HG03108 (cell line): Measurements from ENCODE around the gene PHKG1.
A peak's percentile ranks its signal among the peaks of the same experiment; 100 is the strongest.
"Not testable (repeated sequence)": the region's sequence is repeated elsewhere in the genome, so short reads cannot be mapped to it uniquely, and the experiment has no call there.

ENCODE experiments used
- ATAC-seq: cut with Tn5 transposase; IDR thresholded peaks from one replicate; pipeline ENCODE4 v1.9.1; 2021; ENCODE audit warnings: moderate library complexity; ENCODE audit not compliant: unreplicated experiment

Gene PHKG1

DNA sequence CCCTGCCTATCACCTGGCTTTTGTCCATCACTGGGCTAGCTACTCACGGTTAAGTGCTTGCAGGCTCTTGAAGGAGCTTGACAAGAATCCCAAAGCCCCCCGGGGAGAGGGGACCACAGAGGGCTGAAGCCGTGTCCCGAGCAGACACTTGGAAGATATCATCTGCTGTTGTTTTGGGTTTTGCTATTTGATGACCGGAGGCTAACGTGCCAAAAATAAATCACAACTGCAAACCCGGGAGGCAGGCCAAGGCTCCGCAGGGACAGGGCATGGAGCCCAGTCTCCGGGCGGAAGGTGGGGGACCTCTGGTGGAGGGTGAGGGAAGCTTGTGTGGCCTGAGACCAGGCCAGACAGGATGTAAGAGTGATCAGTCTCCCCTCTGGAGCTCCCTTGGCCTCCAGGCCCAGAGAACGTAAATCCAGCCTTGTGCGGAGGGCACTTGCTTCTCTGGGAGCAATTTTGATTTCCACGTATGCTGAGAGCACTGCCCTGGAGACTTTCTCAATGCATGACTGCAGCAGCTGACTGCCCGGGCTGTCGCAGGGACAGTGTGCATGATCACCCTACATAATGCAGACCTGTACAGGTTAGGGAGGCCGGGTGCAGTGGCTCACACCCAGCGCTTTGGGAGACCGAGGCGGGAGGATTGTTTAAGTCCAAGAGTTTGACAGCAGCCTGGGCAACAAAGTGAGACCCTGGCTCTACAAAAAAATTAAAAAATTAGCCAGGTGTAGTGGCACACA, at the start of gene PHKG1:
TSS of gene PHKG1 (minus strand) at position 164 of the 743 bp plus-strand sequence. CDS start 4,011 bp downstream, outside the sequence.
- ATAC-seq = no peak

DNA sequence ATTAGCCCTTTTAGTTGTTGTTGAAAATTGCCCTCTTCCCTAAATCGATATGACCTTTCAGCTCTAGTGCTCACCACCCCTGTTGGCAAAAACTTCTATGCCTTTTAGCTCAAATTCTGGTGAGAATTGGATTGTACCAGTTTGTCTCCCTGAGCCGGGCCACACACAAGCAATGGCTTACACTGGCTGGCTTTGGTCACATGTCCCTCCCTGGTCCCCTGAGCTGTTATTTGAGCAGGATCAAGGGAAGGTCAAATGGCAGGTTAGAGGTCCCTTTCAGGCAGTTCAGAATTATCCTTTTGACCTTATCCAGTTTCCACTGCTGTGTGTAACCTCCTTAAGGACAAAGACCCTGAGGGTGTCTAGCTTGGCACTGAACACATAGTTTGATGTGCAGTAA, 38.3 kb upstream of the PHKG1 start:
- ATAC-seq = not testable (repeated sequence)

DNA sequence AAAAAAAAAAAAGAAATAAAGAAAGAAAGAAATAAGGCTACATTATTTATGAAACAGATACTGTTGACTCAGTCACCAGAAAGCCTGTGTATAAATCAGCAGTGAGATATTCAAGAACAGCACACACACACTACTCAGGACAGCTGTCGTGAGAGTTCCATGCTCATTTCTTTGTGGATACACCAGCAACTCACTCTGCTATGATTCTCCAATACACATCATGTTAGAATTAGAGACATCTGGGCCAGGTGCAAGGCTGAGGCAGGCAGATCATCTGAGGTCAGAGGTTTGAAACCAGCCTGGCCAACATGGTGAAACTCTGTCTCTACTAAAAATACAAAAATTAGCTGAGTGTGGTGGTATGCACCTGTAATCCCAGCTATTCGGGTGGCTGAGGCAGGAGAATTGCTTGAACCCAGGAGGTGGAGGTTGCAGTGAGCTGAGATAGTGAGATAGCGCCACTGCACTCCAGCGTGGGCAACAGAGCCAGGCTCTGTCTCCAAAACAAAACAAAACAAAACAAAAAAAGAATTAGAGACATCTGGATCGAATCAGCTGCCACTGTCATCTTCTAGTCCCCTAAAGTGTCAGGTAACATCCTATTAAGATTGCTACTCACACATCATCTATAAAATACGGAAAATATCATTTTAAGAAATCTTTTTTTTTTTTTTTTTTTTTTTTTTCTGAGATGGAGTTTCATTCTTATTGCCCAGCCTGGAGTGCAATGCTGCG, 34.7 kb upstream of the PHKG1 start:
- ATAC-seq = no peak

DNA sequence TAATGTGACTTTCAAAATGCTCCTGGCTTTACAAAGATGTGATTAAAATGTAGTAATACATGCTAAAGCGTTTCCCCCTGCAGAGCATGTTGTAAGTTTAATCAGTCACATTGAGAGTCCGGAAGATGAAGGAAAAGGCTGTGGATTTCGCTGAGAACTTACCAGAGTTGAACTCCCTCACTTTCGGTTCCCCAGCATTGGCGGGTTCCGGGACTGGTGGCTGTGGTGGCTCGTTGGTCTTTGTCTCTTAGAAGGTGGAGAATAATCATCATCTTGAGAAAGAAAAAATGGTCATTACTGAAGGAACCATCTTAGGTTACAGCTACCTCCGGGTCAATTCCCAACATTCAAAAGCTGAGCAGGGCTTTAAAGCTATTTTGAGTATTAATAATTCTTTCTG, 33.1 kb upstream of the PHKG1 start:
- ATAC-seq = no peak

DNA sequence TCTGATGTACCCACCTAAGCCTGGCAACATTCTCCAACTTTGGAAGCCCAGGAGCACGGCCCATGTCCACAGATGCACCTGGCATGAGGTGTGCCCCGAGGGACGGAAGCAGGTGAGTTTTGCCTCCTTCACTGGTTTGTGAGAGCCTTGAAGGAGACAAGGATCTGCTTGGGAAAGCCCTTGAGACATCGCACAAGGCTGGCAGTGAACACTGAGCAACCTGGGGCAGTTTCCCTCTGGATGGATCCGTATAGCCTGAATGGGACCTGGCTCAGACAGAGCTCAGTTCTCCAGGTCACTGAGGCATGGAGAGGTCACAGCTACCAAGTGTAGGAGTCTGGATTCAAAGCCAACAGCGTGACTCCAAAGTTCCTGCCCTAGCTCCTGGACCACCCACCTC, 32.2 kb upstream of the PHKG1 start:
- ATAC-seq = no peak

DNA sequence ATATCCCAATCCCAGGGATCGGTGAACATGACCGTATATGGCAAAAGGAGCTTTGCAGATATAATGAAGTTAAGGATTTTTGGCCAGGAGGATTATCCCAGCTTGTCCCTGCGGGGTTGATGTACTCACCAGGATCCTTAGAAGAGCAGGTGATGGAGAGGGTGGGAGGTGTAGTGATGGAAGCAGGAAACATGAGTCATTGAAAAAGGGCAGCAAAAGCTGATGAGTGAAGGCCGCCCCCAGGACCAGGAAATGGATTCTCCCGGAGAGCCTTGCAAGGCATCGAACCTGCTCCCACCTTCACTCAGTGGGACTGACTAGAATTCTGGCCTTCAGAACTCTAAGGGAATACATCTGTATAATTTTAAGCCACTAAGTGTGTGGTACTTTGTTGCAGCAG, 28.7 kb upstream of the PHKG1 start:
- ATAC-seq = no peak

DNA sequence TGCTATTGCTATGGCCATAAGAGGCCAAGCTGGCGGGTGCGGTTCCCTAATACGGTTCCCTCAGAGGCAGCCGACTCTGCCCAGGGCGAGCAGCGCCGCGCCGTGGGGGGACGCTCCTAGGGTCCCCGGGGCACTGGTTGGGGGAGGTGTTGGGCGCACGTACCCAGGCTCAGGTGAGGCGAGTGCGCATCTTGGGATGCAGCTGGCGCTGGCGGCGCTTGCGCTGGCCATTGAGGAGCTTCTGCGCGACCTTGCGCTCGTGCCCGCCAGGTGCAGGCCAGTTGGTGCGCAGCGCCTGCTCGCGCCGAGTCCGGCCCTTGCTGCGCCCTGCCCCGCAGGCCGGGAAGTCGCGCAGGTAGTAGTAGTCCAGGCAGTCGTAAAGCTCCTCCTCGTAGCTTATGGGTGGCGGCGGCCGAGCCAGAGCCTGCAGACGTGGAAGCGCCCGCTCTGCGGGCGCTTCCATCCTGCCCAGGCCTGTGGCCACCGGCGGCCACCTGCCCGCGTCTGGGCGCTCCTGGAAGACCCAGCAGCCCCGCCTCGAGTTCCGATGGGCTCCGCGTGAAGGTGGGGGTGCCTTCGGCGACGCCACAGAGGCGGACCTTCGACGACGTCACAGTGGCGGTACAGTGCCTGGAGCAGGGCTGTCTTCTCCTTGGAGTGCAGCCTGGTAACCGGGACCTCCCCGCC, 23.2 kb upstream of the PHKG1 start, which contains the start of gene NUPR2:
TSS of gene NUPR2 (minus strand) at position 566 of the 687 bp plus-strand sequence. CDS start at position 463, 103 bp downstream.
- no peak for ATAC-seq

DNA sequence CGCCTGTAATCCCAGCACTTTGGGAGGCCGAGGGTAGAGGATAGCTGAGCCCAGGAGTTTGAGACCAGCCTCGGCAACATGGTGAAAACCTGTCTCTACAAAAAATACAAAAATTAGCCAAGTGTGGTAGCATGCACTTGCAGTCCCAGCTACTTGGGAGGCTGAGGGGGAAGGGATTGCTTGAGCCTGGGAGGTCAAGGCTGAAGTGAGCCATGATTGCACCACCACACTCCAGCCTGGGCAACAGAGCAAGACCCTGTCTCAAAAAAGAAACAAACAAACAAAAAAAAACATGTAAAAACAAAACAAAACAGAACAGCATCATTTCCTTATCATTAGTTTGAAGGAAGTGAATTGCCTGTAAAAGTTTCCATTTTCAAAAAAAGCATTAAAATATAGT, 19.5 kb upstream of the PHKG1 start:
- not testable (repeated sequence) for ATAC-seq

DNA sequence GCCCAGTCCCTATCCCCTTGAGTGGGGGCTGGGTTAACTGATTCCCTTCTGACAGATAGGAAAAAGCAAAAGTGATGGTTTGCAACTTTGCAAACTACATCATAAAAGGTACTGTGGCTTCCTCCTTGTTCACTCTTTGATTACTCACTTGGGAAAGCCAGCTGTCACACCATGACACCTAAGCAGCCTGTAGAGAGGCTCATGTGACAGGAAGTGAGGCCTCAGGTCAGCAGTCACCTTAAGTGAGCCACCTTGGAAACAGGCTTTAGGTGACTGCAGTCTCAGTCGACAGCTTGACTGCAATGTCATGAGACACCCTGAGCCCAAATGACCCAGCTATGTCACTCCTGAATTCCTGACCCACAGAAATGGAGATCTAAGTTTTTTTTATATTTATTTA, 17.9 kb upstream of the PHKG1 start:
- ATAC-seq = no peak

DNA sequence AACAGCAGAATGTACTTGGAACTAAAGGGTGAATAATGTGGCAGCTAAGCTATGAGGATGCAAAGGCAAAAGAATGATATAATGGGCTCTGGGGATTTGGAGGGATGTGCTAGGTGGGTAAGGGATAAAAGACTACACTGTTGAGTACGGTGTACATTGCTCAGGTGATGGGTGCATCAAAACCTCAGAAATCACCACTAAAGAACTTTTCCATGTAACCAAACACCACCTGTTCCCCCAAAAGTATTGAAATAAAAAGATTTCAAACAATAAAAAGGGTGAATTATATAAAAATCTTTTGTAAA, 15.2 kb upstream of the PHKG1 start:
- ATAC-seq = no peak

DNA sequence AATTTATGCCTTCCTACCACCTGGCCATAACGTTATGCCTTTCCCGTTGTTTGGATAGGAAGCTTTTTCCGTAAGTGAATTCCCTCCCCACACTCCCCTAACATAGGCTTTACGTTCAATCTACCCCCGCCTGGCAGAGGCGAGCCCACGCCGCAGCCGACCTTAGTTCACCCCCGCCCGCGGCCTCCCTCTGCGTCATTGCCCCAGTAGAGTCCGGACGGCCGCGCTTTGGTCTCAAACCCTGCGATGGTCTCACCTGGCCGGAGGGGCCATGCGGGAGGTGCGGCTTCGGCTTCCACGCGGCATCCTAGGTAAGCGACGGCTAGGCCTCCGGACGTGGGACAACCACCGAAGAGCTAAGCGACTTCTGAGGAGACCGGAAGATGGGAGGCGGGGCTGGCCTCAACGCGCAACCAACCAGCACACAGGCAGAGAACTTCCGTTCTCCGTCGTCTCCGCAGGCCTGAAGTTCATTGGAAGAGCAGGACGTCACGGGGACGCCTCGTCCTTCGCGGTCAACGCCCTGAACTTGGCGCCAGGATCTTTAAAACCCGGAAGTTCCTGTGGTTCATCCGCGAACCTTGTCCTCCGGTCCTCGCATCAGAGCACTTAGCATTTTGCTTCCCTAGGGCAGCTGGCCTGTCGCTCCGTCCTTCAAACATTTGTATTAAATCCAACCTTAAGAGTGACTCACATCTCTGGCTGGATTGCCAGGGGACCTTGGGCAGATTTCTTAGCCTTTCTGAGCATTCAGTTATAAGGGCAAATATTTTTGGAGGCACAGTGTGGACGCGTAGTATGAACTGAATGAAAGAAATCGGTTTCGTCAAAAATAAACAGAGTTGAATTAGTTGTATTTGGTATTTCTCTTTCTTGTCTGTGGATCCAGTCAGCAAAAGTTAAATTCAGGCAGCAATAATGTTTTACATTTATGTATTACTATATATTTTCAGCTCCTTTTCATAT, 13.6 kb upstream of the PHKG1 start, which contains the start of gene CHCHD2:
TSS of gene CHCHD2 (minus strand) at position 369 of the 966 bp plus-strand sequence. CDS start at position 306, 63 bp downstream.
- ATAC-seq = peak; percentile 100

DNA sequence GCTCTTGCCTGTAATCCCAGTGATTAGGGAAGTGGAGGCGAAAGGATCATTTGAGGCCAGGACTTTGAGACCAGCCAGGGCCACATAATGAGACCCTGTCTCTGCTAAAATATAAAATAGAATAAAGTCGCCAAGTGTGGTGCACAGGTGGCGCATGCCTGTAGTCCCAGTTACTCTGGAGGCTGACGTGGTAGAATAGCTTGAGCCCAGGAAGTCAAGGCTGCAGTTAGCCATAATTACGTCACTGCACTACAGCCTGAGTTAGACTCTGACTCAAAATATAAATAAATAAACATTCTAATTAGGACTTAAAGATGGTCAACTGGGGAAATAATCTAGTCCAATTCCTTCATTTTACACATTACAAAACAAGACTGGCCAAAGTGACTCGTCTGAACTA, 12.8 kb upstream of the PHKG1 start:
- ATAC-seq = no peak

DNA sequence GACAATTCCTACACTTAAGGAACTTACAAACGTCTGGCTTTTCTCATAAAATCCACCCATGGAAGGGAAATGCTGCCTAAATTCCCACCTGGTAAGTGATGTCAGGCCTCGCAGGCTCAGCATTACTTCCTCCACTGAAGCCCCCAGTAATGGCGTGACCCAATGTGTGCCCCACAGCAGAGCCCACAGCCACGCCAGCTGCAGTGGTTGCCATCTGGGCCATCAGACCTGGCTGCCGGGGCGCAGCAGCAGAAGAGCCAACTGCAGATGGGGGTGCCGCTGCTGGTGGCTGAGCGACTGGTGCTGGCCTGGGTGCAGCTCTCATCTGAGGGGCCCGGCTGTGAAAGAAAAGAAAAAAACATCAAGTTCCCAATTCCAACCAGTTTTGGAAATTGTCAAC, 11.4 kb upstream of the PHKG1 start:
- not testable (repeated sequence) for ATAC-seq

DNA sequence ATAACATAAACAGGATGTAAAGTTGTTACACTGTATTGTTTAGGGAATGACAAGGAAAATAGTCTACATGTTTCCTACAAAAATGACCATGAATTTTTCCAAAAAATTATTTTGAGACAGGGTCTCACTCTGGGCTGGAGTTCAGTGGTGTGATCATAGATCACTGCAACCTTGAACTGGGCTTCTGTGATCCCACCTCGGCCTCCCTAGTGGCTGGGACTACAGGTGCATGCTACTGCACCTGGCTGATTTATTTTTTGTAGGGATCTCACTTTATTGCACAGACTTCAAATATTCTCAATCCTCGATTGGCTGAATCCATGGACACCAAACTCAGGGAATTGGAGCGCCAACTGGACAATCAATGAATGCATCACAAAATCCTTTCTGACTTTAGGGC, 6.9 kb upstream of the PHKG1 start:
- no peak for ATAC-seq

DNA sequence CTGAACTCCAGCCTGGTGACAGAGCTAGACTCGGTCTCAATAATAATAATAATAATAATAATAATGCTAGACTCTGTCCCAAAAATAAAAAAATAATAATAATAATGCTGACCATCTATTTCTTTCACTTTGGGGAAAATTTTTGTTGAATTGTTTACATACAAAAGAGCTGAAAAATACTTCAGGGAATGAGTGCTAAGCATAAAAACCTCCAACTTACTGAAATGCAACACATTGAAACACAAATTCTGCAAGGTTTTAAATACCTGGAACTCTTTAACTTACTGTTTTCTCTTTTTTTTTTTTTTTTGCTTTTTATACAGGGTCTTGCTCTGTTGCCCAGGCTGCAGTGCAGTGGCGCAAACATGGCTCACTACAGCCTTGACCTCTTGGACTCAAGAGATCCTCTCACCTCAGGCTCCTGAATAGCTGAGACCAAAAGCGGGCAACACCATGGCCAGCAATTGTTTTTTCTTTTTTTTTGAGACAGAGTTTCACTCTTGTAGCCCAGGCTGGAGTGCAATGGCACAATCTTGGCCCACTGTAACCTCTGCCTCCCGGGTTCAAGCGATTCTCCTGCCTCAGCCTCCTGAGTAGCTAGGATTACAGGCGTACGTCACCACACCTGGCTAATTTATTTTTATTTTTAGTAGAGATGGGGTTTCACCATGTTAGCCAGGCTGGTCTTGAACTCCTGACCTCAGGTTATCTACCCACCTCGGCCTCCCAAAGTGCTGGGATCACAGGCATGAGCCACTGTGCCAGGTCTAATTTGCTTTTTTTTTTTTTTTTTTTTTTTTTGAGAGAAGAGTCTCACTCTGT, 5.6 kb upstream of the PHKG1 start:
- not testable (repeated sequence) for ATAC-seq

DNA sequence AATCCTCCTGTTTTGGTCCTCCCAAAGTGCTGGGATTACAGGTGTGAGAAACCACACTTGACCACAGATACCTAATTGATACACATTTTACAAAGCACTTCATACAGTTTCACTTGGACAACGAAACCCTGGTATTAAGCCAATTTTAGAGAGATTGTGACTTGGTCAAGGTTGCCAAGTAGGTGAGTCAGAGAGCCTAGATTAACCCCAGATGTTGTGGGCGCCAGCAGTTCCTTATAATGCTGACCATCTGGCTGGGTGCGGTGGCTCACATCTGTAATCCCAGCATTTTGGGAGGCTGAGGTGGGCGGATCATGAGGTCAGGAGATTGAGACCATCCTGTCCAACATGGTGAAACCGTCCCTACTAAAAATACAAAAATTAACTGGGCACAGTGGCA, 4.9 kb upstream of the PHKG1 start:
- ATAC-seq = no peak

DNA sequence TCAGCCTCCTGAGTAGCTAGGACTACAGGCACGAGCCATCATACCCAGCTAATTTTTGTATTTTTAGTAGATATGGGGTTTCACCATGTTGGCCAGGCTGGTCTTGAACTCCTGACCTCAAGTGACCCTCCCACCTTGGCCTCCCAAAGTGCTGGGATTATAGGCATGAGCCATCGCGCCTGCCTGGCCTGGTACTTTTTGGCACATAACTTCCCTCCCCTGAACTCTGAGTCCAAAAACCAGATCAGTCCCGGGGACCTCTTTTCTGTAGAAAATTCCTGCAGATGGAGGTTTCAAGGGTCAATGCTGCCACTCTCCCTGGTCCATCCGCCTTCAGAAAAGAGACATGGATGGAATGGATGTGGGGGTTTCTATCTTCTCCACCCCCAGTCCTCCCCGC, 364 bp downstream of the PHKG1 start:
- not testable (repeated sequence) for ATAC-seq

DNA sequence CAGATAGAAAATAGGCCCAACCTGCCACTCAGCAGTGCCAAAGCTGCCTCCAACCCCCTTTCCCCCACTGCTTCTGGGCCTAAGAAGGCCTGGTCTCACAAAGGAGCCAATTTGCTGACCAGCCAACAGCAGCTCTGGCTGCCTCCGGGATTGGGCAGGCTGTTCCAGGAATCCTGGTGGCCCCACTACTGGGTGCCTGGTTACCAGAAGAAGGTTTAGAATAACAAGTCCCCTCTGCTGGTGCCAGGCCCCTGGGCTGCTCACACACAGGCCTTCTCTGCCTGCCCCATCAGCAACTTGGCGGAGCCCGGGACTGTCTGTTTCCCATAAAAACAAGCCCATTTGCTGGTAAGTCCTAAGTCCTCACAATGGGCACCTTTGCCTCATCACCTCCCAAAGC, 1.2 kb downstream of the PHKG1 start:
- no peak for ATAC-seq

DNA sequence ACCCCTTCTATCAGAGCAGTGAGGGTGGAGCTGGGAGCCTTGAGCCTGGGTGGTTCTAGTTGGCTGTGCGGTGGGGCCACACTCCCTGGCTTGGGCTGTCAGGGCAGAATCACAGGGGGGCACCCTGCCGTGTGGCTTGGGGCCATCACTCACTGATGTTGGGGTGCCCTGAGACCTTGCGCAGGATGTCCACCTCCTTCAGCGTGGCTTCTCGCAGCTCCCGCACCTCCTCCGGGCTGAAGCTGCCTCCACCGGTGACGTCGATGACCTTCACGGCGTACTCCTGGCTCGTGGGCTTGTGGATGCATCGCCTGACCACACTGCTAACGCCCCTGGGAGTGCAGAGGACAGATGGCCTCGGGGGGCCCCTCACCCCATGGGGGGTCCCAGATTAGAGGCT, 5.3 kb downstream of the PHKG1 start:
- no peak for ATAC-seq

DNA sequence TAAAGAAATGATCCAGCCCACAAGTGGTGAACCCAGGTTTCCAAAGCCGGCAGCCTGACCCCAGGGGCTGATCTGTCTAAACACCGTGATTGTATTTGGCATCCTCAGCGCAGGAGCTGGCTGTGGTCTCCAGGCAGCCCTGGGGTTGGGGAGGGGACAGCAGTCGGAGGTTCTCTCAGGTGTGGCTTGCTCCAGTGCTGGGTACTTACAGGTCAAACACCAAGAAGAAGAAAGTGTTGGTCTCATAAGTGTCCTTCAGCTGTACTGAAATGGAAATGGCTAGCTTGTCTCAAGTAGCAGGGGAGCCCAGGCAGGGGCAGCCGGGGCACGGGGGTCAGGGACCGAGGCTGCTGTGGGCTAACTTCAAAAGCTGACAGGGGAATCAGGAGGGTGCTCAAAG, 6.0 kb downstream of the PHKG1 start:
- ATAC-seq = no peak
